Mucosa of stomach (tissue), 1 donor: ENCODE results near the gene ILK.
A peak's percentile ranks its signal among the peaks of the same experiment; 100 is the strongest.

ENCODE experiments used
- H3K27me3 ChIP-seq: one replicate; pipeline ENCODE4 v1.7.0; 2013; ENCODE audit warnings: mild to moderate bottlenecking, low read length; ENCODE audit not compliant: control insufficient read depth, insufficient read depth
- H3K36me3 ChIP-seq: one replicate; pipeline ENCODE4 v1.7.0; 2013; ENCODE audit warnings: low read length; ENCODE audit not compliant: control insufficient read depth, insufficient read depth
- H3K4me1 ChIP-seq: one replicate; pipeline ENCODE4 v1.7.0; 2013; ENCODE audit warnings: mild to moderate bottlenecking, low read length; ENCODE audit not compliant: control insufficient read depth, insufficient read depth
- H3K4me3 ChIP-seq: one replicate; pipeline ENCODE4 v1.7.0; 2013; ENCODE audit warnings: low read length
- H3K9ac ChIP-seq: one replicate; pipeline ENCODE4 v1.7.0; 2013; ENCODE audit warnings: mild to moderate bottlenecking, low read length, moderate library complexity
- H3K9me3 ChIP-seq: one replicate; pipeline ENCODE4 v1.7.0; 2013; ENCODE audit warnings: mild to moderate bottlenecking, low read length, moderate library complexity; ENCODE audit not compliant: control insufficient read depth
- donor health status: Pancreatic carcinoma.

The ILK gene

GRCh38 chr11:6629573-6629891 is 26.0 kb downstream of the ILK start:
- H3K4me1 ChIP-seq = no peaks in the 10 kb centered on the region

GRCh38 chr11:6629892-6630631 is 26.5 kb downstream of the ILK start:
- H3K36me3 ChIP-seq = no peaks in the 10 kb centered on the region
- no peaks in the 10 kb centered on the region for H3K27me3 ChIP-seq
- H3K4me1 ChIP-seq = peaks cover 2% of the 10 kb centered on the region
- H3K4me3 ChIP-seq = peak overlapping the region; percentile 6
- H3K9ac ChIP-seq = peak overlapping the region; percentile 7
- H3K9me3 ChIP-seq = no peaks in the 10 kb centered on the region

More at GRCh38 chr11:6629573-6629891, 26.0 kb downstream of the ILK start:
- Histone ChIP-seq H3K36me3 (no peaks in the 10 kb centered on the region), H3K9me3 (no peaks in the 10 kb centered on the region), H3K9ac (no peak overlapping the region), H3K4me3 (no peak overlapping the region), H3K27me3 (no peaks in the 10 kb centered on the region)

GRCh38 chr11:6630632-6631291 is 27.2 kb downstream of the ILK start:
- Histone ChIP-seq H3K4me1 (peaks cover 9% of the 10 kb centered on the region), H3K27me3 (no peaks in the 10 kb centered on the region), H3K4me3 (peak overlapping the region; percentile 6), H3K36me3 (no peaks in the 10 kb centered on the region), H3K9me3 (no peaks in the 10 kb centered on the region), H3K9ac (peak overlapping the region; percentile 7)

GRCh38 chr11:6631361-6631890 is 27.9 kb downstream of the ILK start:
- Histone ChIP-seq H3K9ac (no peak overlapping the region), H3K4me3 (no peak overlapping the region), H3K36me3 (no peaks in the 10 kb centered on the region), H3K4me1 (peaks cover 11% of the 10 kb centered on the region), H3K9me3 (no peaks in the 10 kb centered on the region), H3K27me3 (no peaks in the 10 kb centered on the region)

- H3K4me3 ChIP-seq = no peak overlapping the region
- no peaks in the 10 kb centered on the region for H3K36me3 ChIP-seq
- no peaks in the 10 kb centered on the region for H3K9me3 ChIP-seq
- no peaks in the 10 kb centered on the region for H3K27me3 ChIP-seq
- H3K4me1 ChIP-seq = peaks cover 11% of the 10 kb centered on the region
- H3K9ac ChIP-seq = no peak overlapping the region
These were observed 28.8 kb downstream of the ILK start for GRCh38 chr11:6632116-6633073.

- Histone ChIP-seq H3K4me3 (no peak overlapping the region), H3K9me3 (no peaks in the 10 kb centered on the region), H3K36me3 (no peaks in the 10 kb centered on the region), H3K27me3 (no peaks in the 10 kb centered on the region), H3K9ac (no peak overlapping the region), H3K4me1 (peaks cover 22% of the 10 kb centered on the region)
These were observed 30.1 kb downstream of the ILK start for GRCh38 chr11:6633422-6634408.

- H3K9ac ChIP-seq = no peak overlapping the region
- H3K4me3 ChIP-seq = no peak overlapping the region
- no peaks in the 10 kb centered on the region for H3K9me3 ChIP-seq
- no peaks in the 10 kb centered on the region for H3K36me3 ChIP-seq
- peaks cover 23% of the 10 kb centered on the region for H3K4me1 ChIP-seq
- no peaks in the 10 kb centered on the region for H3K27me3 ChIP-seq
These were observed 31.0 kb downstream of the ILK start for GRCh38 chr11:6634534-6634933.

- H3K4me1 ChIP-seq = peaks cover 23% of the 10 kb centered on the region
- H3K4me3 ChIP-seq = no peak overlapping the region
- peak overlapping the region; percentile 7 for H3K9ac ChIP-seq
- H3K36me3 ChIP-seq = no peaks in the 10 kb centered on the region
- H3K27me3 ChIP-seq = no peaks in the 10 kb centered on the region
- H3K9me3 ChIP-seq = no peaks in the 10 kb centered on the region
These were observed 31.7 kb downstream of the ILK start for GRCh38 chr11:6635082-6635932.

- Histone ChIP-seq H3K4me3 (no peak overlapping the region), H3K9ac (no peak overlapping the region), H3K27me3 (no peaks in the 10 kb centered on the region), H3K9me3 (no peaks in the 10 kb centered on the region), H3K4me1 (peaks cover 23% of the 10 kb centered on the region), H3K36me3 (no peaks in the 10 kb centered on the region)
These were observed 32.9 kb downstream of the ILK start for GRCh38 chr11:6636480-6636879.

GRCh38 chr11:6637871-6638270 is 34.3 kb downstream of the ILK start:
- H3K9me3 ChIP-seq = no peaks in the 10 kb centered on the region
- peaks cover 23% of the 10 kb centered on the region for H3K4me1 ChIP-seq
- no peaks in the 10 kb centered on the region for H3K27me3 ChIP-seq
- no peak overlapping the region for H3K4me3 ChIP-seq
- no peaks in the 10 kb centered on the region for H3K36me3 ChIP-seq
- no peak overlapping the region for H3K9ac ChIP-seq
